HG03280 (cell line): ENCODE results near the gene DBNL.

ENCODE experiments used
- ATAC-seq: cut with Tn5 transposase; IDR thresholded peaks from one replicate; pipeline ENCODE4 v1.9.1; 2021; ENCODE audit warnings: mild to moderate bottlenecking, moderate library complexity; ENCODE audit not compliant: unreplicated experiment

The DBNL gene

GRCh38 chr7:44042221-44042620, 2.3 kb upstream of the DBNL start:
- no peak for ATAC-seq

GRCh38 chr7:44043902-44044301, 600 bp upstream of the DBNL start:
- no peak for ATAC-seq

DNA sequence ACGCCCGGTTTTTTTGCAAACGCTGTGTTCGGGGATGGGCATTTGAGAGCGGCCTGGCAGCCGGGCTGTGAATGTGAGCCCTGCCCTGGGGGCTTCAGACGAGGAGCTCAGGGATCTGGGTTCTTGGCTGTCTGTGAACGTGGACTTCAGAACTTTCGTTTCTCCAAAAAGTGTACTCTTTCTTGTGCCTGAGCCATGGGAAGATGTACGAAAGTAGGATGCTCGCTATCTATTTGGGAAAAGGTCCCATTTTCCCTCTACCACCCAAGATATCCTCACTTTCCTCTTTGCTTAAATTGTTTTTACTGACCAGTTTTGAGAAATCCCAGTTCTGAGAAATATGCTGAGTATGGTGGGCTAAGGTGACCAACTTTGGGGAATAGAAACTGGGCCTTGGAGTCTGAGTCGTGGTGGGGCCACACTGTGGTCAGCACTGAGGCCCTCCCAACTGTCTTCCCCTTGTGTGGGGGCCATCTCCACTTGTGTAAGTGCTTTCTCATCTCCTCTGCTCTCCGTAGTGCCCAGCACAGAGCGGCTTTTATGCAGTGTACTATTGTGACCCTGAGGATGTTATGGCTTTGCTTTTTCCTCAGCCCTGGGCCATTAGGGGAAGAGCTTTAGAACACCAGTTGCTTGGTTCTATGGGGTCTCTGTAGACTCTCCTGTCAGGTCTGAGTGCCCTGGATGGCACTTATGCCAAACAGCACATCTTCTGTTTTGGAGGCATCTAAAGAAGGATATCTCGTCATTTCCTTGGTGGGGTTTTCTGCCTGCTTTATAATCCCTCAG, 918 bp downstream of the DBNL start:
- no peak for ATAC-seq

DNA sequence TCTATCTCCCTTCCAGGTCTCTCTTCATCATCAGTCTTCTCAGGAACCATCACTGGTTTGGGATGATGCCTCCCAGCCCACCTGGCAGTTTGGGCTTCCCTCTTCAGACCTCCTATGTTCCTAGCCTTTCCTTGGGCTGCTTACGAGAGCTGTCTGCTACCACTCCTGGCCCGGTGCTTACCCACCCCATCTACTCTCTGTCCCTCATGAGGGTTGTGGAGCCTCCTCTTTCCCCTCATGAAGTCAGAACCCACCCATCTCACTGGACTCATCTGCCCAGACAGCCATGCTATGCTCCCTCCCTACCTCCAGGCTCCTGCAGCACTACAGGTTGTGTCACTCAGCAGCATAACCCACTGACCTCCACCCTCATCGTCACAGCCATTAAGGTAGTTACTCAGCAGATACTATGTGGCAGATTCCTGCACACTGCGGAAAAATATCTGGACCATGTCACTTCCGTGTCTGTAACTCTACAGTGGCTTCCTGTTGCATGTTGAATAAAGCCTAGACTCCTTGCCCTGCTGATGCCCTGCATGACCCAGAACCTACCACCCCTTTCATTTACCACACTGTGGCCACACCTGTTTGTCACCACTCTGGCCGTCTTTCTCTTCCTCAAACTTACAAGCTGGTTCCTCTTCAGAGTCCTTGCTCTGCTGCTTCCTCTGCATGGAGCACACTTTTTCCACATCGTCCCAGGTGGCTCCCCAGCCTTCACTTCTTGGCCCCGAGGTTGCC, 2.0 kb downstream of the DBNL start:
- peak; percentile 43 for ATAC-seq

DNA sequence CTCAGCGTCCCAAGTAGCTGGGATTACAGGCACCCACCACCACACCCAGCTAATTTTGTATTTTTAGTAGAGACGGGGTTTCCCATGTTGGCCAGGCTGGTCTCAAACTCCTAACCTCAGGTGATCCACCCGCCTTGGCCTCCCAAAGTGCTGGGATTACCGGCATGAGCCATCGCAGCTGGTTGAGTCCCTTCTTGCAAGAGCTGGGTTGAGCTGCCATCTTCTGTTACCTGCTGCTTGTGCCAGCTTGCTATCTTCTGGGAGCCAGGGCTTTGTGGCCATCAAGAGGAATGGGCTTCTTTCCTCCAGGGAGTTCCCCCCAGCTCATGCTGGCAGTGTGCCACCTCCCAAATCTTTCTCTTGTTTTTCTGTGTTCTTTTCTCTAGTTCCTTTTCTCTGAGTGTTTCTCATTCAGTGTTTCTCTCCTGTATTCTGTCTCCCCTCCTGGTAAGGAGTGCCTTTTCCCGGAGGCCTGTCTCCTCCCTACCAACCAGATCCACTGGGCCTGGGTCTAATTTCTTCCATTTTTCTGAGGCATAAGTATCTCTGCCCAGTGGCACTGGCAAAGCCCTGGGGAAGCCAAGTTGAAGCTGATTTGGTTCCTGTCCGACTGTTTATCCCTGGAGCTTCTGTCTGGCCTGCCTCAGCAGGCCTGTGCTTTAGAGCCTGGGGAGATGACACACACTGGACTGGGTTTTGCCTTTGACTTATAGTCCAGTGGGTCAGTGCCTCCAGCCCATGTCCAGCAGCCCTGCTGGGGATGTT, 3.7 kb downstream of the DBNL start:
- ATAC-seq, result no peak

DNA sequence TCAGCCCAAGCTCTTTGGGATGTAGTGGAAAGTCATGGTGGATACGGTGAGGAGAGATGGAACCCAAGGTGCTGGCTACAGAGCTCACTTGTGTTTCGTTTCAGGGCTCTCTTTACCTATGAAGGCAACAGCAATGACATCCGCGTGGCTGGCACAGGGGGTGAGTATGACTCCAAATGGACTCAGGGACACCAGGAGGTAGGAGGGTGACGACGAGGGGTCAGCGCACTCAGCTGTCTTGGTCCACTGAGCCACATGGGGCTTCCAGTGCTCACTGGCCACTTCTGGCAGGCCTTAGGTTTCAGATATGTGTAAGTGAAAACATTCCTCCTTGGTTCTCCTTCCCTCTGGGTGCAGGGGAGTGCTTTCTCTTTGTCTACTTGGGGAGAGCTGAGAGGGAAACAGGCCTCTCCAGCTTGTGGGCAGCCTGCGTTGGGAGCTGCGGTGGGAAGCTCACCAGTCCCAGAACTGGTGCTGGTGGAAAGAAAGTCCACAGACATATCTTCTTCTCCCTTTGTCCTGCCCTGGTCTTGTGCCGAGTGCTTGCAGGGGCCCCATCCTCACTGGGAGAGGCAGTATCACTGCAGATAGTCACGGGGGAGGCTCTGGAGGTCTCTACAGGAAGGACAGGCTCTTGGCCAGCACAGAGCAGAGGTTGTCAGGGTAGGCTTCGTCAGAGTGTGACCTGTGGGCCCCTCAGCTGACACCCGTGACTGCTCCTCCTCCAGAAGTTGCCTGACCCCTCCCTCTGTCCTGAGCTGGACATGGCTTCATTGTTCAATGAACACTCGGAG, 5.8 kb downstream of the DBNL start:
- ATAC-seq, result no peak

DNA sequence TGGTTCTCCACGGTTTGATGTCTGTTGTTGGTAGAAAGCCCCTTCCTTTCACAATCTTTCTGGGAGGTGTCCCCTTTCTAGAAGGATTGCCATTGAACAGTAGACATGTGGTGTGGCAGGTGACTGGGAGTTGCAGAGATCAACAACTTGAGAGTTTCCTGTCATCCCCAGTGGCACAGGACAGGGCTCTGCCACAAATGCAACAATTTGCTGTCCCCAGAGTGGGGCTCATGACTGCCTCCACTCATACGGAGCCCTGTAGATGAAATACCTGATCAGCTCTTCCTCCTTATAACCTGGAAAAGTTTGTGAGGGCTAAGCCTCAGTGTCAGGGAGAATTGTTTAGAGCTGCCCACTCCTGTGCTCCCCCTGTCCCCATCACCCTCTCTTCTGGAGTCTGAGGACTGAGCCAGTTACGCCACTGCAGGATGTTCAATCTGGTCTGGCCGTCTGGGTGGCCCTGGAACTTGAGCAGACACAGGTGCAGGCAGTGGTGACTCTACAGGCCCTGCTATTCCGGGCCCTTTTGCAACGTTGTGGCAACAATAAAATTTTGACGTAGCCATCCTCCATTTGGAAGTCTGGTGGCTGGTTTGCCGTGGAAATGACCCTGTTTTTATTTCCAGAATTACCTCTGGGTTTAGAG, 6.5 kb downstream of the DBNL start:
- ATAC-seq, result no peak

GRCh38 chr7:44051611-44052220, 7.2 kb downstream of the DBNL start:
- no peak for ATAC-seq

- ATAC-seq, result no peak
Observed at GRCh38 chr7:44052771-44053365, 8.4 kb downstream of the DBNL start.

DNA sequence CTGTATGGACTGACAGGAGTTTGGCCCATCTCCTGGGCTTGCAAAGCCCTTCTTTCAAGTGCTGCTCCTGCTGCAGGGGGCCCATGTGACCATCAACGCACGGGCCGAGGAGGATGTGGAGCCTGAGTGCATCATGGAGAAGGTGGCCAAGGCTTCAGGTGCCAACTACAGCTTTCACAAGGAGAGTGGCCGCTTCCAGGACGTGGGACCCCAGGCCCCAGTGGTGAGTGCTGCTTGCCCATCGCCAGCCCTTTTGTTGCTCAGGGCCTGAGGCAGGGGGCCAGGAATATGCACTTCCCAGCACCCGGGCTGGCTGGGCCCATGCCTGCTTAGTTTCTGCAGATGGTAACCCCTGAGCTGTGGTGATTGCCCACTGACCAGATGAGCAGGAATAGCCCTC, 12.2 kb downstream of the DBNL start:
- no peak for ATAC-seq

DNA sequence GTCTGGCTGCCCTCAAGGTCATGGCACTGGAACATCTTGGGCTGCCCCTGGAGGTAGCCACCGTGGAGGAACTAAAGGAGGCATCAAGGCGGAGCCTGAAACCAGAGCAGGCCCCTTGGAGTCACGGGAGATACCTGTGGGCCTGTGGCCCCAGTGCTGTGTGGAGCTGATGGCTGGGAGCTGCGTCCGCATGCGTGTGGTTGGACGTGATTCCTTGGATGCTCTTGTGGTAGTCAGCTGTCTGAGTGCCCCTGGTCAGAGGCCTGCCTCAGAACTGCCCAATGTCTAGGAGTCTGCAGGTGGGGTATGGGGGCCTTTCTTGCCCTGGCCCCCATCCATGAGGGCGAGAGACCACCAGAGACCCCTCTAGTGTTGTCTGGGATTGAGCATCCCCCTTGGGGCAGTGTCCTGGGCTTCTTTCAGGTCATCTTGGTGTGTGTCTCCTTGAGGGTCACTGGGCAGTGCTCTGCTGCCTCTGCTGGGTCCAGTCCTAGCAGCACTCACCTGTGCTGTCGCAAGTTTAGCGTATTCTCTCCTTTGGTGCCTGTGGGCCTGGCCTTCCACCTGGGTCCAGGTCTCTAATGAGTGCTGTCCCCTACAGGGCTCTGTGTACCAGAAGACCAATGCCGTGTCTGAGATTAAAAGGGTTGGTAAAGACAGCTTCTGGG, 12.8 kb downstream of the DBNL start:
- no peak for ATAC-seq

- ATAC-seq, result no peak
Observed at GRCh38 chr7:44057849-44058758, 13.6 kb downstream of the DBNL start.

GRCh38 chr7:44058759-44059218, 14.3 kb downstream of the DBNL start:
- ATAC-seq, result no peak

GRCh38 chr7:44059219-44060090, 15.0 kb downstream of the DBNL start:
- ATAC-seq, result no peak

GRCh38 chr7:44060091-44060947, 15.8 kb downstream of the DBNL start:
- ATAC-seq, result no peak
